Measurements from ENCODE around the gene MCOLN1. TPM values are rescaled to one million over a fixed set of nuclear protein-coding genes. Genes with fewer than 3 reads are reported as not detected.
A peak's percentile ranks its signal among the peaks of the same experiment; 100 is the strongest.

Gene MCOLN1
- total and polyA plus RNA-seq, 9 of the 15 experiments (the other 6 are each of a cell fraction or from before 2014, with no cell fraction given): 0.25 to 15.4 (median 7.1) TPM

DNA sequence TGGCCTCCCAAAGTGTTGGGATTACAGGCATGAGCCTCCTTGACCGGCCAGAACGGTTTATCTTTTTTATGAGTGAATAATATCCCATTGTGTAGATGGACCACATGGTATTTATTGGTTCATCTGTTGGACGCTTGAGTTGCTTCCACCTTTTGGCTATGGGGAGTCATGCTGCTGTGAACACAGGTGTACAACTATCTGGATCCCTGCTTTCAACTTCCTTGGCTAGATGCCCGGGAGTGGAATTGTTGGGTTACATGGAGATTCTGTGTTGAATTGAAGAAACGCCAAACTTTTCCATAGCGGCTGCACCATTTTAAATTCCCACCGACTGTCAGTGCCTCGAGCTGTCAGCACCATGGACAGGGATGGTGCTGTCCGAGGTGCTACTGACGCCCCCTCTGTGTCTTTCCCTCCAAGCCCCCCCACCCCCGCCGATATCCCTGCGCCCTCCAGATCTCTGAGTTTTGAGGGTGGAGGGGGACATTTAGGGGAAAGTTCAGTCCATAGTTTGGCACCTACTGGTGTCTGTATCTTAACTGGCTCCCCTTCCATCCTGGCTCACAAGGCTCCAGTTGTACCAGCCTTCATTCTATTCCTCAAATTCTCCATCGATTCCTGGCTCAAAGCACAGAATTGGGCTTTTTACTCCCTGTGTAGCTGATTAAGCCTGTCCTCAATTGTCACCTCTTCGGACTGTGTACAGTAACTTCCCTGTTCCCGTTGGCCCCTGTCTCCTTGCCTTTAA, 40.4 kb downstream of the MCOLN1 start (continued):
- TF ChIP-seq RHOXF2B (CRISPR knock-in tag; conservative IDR thresholded peaks at IDR 0.05): no peak
- TF ChIP-seq ZNF134 (CRISPR knock-in tag; conservative IDR thresholded peaks at IDR 0.05): peak; percentile 21; the same call in 1 of the 2 replicates
- peak; percentile 99 for TF ChIP-seq ZNF232 (CRISPR knock-in tag; IDR thresholded peaks at IDR 0.05)
- TF ChIP-seq KLF16 (IDR thresholded peaks at IDR 0.05): no peak
- TF ChIP-seq ZNF444 (CRISPR knock-in tag; IDR thresholded peaks at IDR 0.05): no peak
- TF ChIP-seq HDAC2 (IDR thresholded peaks at IDR 0.05): peak; percentile 90
- no peak for TF ChIP-seq HNRNPLL (IDR thresholded peaks at IDR 0.05; ENCODE audit: low read depth, low read length, poor library complexity, severe bottlenecking)
- peak; percentile 44; the same call in 1 of the 2 replicates for TF ChIP-seq TCF3 (CRISPR knock-in tag; IDR thresholded peaks at IDR 0.05)
- peak in 1 of 2 experiments; percentile 46; a peak in 1 of 4 replicates for TF ChIP-seq MCM7 (IDR thresholded peaks at IDR 0.05)
- TF ChIP-seq CREB1 (IDR thresholded peaks at IDR 0.05): no peak
- peak; percentile 84 for TF ChIP-seq CREB1 (CRISPR knock-in tag; IDR thresholded peaks at IDR 0.05)
- TF ChIP-seq MCM3 (IDR thresholded peaks at IDR 0.05): no peak
- peak; percentile 92; the same call in 1 of the 2 replicates for TF ChIP-seq SREBF1 (IDR thresholded peaks at IDR 0.05; ENCODE audit: borderline replicate concordance, low read depth, low read length)
- no peak for TF ChIP-seq NONO (IDR thresholded peaks at IDR 0.05; ENCODE audit: low read depth in 2 of 2, low read length in 1 of 2)
- TF ChIP-seq, protein P1, sequence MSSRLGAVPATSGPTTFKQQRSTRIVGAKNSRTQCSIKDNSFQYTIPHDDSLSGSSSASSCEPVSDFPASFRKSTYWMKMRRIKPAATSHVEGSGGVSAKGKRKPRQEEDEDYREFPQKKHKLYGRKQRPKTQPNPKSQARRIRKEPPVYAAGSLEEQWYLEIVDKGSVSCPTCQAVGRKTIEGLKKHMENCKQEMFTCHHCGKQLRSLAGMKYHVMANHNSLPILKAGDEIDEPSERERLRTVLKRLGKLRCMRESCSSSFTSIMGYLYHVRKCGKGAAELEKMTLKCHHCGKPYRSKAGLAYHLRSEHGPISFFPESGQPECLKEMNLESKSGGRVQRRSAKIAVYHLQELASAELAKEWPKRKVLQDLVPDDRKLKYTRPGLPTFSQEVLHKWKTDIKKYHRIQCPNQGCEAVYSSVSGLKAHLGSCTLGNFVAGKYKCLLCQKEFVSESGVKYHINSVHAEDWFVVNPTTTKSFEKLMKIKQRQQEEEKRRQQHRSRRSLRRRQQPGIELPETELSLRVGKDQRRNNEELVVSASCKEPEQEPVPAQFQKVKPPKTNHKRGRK (tag; IDR thresholded peaks at IDR 0.05): no peak
- no peak for TF ChIP-seq MAFF (IDR thresholded peaks at IDR 0.05; ENCODE audit: low read length)
- no peak for TF ChIP-seq PYGO2 (tag; IDR thresholded peaks at IDR 0.05)
- TF ChIP-seq, protein P2, sequence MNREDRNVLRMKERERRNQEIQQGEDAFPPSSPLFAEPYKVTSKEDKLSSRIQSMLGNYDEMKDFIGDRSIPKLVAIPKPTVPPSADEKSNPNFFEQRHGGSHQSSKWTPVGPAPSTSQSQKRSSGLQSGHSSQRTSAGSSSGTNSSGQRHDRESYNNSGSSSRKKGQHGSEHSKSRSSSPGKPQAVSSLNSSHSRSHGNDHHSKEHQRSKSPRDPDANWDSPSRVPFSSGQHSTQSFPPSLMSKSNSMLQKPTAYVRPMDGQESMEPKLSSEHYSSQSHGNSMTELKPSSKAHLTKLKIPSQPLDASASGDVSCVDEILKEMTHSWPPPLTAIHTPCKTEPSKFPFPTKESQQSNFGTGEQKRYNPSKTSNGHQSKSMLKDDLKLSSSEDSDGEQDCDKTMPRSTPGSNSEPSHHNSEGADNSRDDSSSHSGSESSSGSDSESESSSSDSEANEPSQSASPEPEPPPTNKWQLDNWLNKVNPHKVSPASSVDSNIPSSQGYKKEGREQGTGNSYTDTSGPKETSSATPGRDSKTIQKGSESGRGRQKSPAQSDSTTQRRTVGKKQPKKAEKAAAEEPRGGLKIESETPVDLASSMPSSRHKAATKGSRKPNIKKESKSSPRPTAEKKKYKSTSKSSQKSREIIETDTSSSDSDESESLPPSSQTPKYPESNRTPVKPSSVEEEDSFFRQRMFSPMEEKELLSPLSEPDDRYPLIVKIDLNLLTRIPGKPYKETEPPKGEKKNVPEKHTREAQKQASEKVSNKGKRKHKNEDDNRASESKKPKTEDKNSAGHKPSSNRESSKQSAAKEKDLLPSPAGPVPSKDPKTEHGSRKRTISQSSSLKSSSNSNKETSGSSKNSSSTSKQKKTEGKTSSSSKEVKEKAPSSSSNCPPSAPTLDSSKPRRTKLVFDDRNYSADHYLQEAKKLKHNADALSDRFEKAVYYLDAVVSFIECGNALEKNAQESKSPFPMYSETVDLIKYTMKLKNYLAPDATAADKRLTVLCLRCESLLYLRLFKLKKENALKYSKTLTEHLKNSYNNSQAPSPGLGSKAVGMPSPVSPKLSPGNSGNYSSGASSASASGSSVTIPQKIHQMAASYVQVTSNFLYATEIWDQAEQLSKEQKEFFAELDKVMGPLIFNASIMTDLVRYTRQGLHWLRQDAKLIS (CRISPR knock-in tag; IDR thresholded peaks at IDR 0.05): peak; percentile 99
- TF ChIP-seq, protein P3, sequence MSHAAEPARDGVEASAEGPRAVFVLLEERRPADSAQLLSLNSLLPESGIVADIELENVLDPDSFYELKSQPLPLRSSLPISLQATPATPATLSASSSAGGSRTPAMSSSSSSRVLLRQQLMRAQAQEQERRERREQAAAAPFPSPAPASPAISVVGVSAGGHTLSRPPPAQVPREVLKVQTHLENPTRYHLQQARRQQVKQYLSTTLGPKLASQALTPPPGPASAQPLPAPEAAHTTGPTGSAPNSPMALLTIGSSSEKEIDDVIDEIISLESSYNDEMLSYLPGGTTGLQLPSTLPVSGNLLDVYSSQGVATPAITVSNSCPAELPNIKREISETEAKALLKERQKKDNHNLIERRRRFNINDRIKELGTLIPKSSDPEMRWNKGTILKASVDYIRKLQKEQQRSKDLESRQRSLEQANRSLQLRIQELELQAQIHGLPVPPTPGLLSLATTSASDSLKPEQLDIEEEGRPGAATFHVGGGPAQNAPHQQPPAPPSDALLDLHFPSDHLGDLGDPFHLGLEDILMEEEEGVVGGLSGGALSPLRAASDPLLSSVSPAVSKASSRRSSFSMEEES (CRISPR knock-in tag; IDR thresholded peaks at IDR 0.05): no peak
- TF ChIP-seq, protein P4, sequence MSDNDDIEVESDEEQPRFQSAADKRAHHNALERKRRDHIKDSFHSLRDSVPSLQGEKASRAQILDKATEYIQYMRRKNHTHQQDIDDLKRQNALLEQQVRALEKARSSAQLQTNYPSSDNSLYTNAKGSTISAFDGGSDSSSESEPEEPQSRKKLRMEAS (CRISPR knock-in tag; IDR thresholded peaks at IDR 0.05): peak; percentile 75; the same call in 1 of the 2 replicates
- TF ChIP-seq, protein P5, sequence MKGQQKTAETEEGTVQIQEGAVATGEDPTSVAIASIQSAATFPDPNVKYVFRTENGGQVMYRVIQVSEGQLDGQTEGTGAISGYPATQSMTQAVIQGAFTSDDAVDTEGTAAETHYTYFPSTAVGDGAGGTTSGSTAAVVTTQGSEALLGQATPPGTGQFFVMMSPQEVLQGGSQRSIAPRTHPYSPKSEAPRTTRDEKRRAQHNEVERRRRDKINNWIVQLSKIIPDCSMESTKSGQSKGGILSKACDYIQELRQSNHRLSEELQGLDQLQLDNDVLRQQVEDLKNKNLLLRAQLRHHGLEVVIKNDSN (CRISPR knock-in tag; IDR thresholded peaks at IDR 0.05): peak; percentile 60

Data from K562 (cell line).